ENCODE results near the gene DLEC1.
"Not testable (repeated sequence)": the region's sequence is repeated elsewhere in the genome, so short reads cannot be mapped to it uniquely, and the experiment has no call there.

DLEC1 gene

DNA sequence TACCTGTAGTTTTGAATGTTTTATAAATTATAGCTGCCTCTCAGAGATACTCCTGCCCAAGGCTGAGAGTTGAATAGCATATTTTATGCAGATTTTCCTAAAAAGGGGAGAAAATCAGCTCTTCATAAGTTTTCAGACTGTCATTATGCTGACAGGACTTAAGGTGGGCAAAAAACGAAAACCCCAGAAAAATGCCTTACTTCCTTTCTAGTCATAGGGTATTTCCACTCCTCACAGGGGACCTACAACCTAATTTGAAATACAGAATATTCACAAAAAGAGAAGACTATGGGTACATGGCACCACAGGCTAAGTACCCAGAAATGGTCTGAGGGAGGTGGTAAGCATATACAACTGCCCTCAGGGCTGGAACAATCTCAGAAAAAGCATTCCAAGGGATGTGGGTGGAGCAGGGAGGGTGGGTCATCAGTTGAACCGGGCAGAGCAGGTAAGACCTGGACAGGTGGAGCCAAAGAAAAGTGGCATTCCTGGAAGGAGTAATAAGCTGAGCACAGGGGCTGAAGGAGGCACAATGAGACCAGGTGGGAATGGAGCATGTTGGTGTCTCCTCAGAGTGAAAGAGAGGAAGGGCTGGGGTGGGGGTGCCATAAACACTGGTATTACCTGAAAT, 115.7 kb downstream of the DLEC1 start:
- DNase-seq (ENCODE audit: low spot score), result no peak

DNA sequence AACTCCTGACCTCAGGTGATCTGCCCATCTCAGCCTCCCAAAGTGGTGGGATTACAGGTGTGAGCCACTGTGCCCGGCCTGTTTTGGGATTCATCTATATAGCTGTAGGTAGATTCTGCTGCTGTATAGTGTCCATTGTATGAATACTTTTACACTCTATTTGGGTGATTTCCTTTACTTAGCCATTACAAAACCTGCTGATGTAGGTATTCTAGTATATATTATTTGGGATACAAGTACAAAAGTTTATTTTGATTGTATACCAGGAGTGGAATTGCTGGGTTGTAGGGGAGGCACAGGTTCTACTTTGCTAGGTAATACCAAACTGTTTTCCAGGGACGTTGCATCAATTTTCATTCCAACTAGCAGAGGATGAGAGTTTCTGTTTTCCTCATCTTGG, 116.8 kb downstream of the DLEC1 start:
- DNase-seq (ENCODE audit: low spot score), result no peak

DNA sequence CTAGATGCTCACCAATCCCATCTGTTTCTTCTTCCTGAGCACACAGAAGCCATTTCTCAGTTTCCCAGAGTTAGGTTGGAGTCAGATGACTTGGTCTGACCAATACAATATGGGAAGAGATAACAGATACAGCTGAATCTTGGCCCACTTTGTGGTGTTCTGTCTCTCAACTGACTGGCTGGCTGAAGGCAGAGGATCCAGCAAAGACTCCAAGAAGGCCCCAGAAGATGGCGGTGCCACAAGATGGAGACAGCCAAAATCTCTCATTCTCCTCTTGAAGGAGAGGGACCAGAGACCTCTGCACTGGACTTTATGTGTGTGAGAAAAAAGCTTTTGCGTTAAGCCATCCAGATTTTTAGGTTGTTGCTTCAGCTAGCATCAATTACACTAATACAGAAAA, 118.1 kb downstream of the DLEC1 start:
- DNase-seq (ENCODE audit: low spot score), result no peak

DNA sequence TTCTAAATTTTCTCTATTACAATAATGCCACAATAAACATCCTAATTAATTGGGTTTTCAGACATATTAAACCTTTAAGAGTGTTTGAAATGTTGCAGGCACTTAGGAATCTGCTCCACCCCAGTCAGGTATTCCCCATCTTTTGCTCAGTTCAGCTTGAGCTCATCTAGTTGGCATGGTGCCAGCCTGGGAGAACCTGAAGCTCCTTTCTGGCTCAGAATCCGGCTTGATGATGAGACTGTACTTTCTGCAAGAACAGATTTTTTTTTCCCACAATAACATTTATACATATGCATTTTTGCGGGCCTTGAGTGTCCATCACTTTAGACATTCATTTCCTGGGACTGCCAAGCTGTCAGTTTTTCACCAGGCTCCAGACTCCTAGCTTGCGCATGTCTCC, 118.6 kb downstream of the DLEC1 start:
- no peak for DNase-seq (ENCODE audit: low spot score)

DNA sequence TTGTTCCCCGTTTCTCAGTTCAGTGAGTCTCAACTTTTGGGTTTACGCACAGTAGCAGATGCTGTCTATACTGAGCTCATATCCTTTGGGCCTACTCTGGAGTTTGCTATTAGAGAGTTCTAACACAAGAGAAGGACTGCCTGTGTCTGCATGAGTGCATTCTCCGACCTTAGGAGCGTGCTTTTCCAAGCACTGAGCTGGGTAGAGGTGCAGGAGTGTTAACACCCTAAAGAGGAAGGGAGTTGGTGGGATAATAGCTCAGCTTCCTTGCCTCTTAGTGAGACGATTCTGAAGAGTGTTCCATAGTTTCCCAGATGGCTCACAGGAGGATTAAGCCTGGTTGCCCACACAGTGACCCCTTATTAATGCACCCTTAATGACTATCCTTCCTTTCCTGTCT, 119.5 kb downstream of the DLEC1 start:
- no peak for DNase-seq (ENCODE audit: low spot score)

DNA sequence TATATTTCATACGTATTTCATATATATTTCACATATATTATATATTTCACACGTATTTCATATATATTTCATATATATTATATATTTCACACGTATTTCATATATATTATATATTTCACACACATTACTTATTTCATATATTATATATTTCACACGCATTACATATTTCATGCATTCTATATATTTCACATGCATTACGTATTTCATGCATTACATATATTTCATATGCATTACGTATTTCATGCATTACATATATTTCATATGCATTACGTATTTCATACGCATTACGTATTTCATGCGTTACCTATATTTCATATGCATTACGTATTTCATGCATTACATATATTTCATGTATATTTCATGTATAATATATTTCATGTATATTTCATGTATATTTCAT, 121.7 kb downstream of the DLEC1 start:
- DNase-seq (ENCODE audit: low spot score), result not testable (repeated sequence)

DNA sequence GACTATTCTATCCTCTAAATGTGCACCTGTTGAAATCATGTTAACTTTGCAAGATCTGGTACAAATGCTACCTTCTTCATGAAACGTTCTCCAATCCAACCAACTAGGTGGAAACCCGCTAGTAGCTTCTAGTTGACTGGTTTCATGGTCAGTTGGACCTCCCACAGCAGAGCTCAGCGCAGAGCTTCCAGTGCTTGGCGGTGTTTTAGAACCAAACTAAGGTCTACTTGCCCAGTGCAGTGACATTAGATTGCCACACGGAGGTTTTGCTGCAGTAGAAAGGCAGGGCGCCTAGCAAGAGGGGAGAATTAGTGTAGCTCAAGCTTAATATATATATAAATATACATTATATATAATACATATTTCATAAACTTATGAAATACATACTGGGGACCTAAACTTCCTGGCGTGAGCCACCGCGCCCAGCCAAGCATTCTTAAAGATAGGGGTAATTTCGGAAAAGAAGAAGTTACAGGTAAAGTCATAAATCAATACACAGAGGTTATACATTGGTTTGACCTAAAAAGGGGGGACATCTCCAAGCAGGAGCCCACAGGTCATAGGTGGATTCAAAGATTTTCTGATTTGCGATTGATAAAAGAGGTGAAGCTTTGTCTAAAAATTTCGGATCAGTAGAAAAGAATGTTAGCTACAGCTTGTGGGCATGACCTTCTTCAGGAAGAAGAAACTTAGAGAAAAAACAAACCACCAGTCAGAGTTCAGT, 124.3 kb downstream of the DLEC1 start:
- peak; percentile 22 for DNase-seq (ENCODE audit: low spot score)

DNA sequence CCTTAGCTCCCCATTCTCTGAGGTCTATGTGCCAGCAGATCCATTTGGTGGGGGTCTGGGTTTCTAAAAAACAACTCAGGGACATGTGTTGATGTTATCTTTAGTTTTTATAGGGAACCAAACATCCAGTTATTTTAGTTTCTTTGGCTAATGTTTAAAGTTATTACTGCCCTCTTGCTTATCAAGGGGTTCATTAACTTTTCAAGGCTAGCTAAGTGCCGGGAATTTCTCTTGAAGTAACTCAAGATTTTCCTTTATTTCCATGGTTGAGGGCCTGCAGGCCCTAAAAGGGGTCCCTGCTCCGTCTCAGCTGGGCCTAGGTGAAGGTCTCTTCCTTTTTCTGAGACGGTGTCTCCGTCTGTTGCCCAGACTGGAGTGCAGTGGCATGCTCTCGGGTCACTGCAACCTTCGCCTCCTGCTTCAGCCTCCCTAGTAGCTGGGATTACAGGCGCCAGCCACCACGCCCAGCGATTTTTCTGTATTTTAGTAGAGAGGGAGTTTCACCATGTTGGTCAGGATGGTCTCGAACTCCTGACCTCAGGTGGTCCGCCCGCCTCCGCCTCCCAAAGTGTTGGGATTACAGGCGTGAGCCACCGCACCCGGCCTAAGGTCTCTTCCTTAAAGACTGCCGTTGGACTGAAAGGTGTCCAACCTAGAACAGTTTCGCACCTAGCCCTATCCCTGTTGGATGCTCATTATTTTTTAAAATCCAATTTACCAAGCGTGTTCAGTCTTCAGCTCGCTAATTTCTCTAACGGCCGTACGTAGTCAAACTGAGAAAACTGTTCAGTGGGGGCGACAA, 125.0 kb downstream of the DLEC1 start:
- DNase-seq (ENCODE audit: low spot score), result no peak

DNA sequence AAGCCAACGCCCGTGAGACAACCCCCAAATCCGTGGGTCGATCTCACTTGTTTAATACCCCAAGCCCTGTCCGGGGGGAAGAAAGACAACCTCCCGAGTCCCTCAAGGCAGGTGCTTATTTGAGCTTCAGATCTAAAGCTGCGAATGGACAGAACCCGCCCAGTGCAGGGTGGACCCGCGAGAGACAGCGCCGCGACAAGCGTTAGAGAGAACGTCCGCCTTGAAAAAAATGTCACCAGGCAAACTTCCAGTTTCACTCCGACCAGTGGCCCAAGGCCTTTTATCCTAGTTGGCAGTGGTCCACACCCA, 125.6 kb downstream of the DLEC1 start:
- no peak for DNase-seq (ENCODE audit: low spot score)

DNA sequence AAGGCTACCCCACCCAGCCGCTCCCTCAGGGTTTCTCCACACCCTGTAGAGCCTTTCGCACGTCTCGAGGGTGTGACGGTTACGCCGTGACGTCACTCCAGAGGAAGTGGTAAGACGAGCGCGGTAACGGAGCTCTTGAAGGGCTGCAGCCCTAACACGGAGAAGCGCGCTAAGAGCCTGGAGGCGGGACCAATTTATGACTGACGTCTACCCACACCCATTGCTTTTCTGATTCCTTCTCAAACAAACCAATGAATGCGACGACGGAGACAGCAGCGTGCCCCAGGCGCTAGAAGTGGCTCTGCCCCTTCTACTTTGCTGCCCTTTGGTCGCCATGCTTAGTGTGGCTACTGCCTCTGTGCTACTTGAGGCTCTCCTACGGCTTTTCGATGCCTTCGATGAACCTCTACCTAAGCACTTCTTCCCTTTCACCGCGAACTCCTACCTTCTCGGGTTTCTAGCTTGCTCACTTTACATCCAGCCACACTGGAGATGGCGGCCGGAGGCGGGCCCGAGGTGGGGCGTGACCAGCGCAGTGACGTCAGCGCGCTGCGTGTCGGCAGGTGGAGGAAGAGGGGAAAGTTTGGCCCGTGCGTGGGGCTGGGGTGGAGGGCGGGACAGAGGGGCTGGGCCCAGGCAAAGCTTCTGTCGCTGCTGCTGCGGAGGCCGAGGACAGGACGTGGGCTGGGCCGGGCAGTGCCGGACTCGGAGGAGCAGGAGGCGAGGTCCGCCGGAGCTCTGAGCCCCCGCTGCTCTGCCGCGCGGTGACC, 126.1 kb downstream of the DLEC1 start, which contains the start of gene OXSR1:
TSS of gene OXSR1 (plus strand) at position 586 of the 770 bp plus-strand sequence. CDS start 340 bp downstream, outside the sequence.
- DNase-seq (ENCODE audit: low spot score), result peak; percentile 99

DNA sequence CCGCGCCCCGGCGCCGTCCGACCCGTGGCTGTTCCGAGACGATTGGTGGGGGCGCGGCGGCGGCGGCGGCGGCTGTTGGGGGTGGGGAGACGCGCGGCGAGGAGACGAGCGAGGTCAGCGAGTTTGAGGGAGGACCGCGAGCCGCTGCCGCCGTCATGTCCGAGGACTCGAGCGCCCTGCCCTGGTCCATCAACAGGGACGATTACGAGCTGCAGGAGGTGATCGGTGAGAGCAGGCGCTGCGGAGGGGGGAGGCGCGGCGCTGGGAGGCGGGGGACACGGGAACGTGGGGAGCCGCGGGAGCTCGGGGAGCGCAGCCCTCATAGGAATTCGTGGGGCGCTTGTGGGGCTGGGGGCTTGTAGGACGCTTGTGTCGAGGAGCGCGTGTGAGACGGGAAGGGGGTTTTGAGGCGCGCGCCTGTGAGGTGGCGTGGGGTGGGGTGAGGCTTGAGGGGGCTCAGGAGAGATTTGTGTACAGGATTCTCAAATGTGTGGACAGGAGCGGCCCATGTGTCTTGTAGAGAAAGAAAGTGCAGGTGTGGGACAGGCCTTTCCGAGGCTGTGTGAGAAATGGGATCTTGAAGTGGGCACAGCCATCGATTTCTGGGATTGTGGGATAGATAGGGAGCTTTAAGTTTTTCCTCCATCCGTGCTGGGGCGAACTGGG, 126.8 kb downstream of the DLEC1 start:
- DNase-seq (ENCODE audit: low spot score), result peak; percentile 32

DNA sequence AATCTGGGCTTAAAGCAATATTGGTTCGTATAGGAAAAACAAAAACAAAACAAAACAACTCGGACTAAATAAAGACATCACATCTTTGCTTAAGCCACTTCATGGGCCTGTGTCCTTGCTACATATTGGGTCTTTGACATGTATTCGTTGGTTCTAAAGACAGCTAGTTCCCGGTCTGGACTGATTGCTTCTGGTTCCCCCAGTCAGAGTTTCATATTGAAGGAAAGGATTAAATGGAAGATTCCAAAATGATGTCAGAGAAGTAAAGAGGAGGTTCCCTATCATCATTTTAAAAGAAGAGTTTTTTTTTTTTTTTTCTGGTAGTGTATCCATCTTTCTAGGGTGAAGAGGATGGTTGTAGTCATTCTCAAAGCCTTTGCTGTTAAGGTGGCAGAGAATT, 128.6 kb downstream of the DLEC1 start:
- no peak for DNase-seq (ENCODE audit: low spot score)

DNA sequence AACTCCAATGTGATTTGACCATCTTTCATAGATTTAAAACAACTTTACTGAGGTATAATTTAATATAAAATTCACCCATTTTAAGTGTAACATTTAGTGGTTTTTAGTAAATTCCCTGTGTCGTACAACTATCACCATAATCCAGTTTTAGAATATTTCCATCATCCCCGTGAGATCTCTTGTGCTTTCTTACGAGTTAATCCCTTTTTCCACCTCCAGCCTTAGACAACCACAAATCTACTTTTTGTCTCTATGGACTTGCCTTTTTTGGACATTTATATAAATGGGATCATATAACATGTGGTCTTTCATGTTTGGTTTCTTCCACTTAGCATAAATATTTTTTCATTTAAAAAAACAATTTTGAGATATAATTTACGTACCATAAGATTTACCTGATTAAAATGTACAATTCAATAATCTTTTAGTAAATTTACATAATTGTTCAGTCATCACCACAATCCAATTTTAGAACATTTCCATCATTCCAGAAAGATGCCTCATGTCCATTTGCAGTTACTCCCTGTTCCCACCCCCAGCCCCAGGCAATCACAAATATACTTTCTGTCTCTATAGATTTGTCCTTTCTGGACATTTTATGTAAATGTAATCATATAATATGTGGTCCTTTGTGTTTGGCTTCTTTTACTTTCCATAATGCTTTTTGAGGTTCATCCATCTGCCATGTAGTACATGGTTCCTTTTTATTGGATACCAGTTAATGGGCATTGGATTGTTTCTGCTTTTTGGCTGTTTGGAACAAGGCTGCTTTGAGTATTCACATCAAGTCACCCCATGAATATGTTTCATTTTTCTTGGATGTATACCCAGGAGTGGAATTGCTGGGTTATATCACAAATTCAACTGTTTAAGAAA, 129.4 kb downstream of the DLEC1 start:
- DNase-seq (ENCODE audit: low spot score), result no peak

DNA sequence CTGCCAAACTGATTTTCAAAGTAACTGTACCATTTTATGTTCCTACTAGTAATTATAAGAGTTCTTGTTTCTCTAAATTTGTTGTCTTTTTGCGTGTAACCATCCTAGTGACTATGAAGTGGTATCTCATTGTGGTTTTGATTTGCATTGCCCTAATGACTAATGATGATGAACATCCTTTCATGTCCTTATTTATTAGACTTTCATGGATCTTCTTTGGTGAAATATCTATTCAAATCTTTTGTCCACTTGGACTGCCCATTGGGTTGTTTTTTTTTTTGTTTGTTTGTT, 130.0 kb downstream of the DLEC1 start:
- DNase-seq (ENCODE audit: low spot score), result peak; percentile 49

DNA sequence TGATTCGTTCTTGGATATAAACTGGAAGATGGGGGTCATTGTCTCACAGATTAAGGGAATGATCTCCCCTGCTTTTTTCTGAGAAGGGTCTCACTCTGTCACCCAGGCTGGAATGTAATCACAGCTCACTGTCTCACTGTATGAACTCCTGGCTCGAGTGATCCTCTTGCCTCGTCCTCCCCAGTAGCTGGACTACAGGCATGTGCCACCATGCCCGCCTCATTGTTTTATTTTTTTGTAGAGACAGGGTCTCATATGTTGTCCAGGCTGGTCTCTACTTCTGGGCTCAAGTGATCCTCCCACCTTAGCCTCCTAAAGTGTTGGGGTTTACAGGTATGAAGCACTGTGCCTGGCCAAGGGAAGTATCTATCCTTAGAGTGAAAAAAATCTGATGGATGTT, 131.7 kb downstream of the DLEC1 start:
- DNase-seq (ENCODE audit: low spot score), result no peak

DNA sequence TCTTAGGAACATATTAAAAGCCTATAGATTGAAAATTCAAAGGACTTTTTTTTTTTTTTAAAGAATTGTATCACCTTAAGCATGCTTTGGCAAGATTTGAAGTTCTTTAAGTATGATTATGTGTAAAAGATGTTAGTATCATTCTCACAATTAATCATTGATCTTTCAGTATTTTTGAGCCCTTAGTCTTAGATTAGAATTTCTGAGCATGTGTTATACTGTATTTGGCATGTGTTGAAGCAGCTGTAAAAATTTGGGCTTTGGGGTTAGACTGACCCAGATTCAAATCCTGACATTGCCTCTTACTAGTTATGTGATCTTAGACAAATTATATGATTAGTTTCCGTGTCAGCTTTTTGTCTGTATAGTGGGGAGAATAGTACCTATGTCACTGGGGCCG, 132.6 kb downstream of the DLEC1 start:
- DNase-seq (ENCODE audit: low spot score), result no peak
